Left lung (tissue), 10 donors: ENCODE measurements around the gene NLRC5. TPM values are rescaled to one million over a fixed set of nuclear protein-coding genes. Genes with fewer than 3 reads are reported as not detected.

Experiments used
- ATAC-seq: fragments of 200-7000 bp; cut with Tn5 transposase; one replicate; pipeline ENCODE4 v1.9.1; 2020; ENCODE audit warnings: moderate library complexity
- DNase-seq, 4 donors: peaks; one replicate each; pipeline ENCODE4 v3.0.0-alpha.2; 2013 to 2020
- H3K27ac ChIP-seq, 2 donors: fragments of 200-600 bp; sonication (generic) in 1 of 2; one replicate each; pipeline versions ENCODE4 v1.5.0 to v1.8.0; 2020 to 2021
- H3K27me3 ChIP-seq, 2 donors: fragments of 200-600 bp; sonication (generic) in 1 of 2; one replicate each; pipeline versions ENCODE4 v1.5.0 to v1.8.0; 2020 to 2021
- H3K36me3 ChIP-seq, 2 donors: fragments of 200-600 bp; sonication (generic) in 1 of 2; one replicate each; pipeline versions ENCODE4 v1.5.0 to v1.8.0; 2020 to 2021
- H3K4me1 ChIP-seq, 2 donors: fragments of 200-600 bp; one replicate each; pipeline ENCODE4 v1.8.0; 2021
- H3K4me3 ChIP-seq, 2 donors: fragments of 200-600 bp; sonication (generic) in 1 of 2; one replicate each; pipeline versions ENCODE4 v1.5.0 to v1.8.0; 2020 to 2021; ENCODE audit warnings: mild to moderate bottlenecking in 1 of 2
- H3K9me3 ChIP-seq, 2 donors: fragments of 200-600 bp; sonication (generic) in 1 of 2; one replicate each; pipeline versions ENCODE4 v1.5.0 to v1.8.0; 2020 to 2021
- intact Hi-C, 2 donors: fragments of 100-400 bp; cut with DNase I; formaldehyde crosslinking; loops; one replicate each; pipeline versions ENCODE4 v1.11.2 to v1.14.2; 2022
- polyA plus RNA-seq, 6 donors: library from polyadenylated mRNA; unstranded; fragments of 120-200 nt; gene quantifications; one replicate each; pipeline ENCODE4 v1.2.1, GENCODE V29; 2013; ENCODE audit not compliant: insufficient read length in 6 of 6
- total RNA-seq, 2 donors: library from RNA; stranded (reverse); fragmentation: NEBNext Ultra II Directional; extraction: Animal tissue kit (Norgen Biotek cat#: 25700); gene quantifications; one replicate each; pipeline ENCODE4 v1.2.1, GENCODE V29; 2021
- TF ChIP-seq, protein P1 (sequence below), 2 donors: fragments of 200-600 bp; sonication (generic) in 1 of 2; IDR thresholded peaks; one replicate each; pipeline versions ENCODE4 v1.5.0 to v1.8.0; 2021; ENCODE audit warnings: antibody characterized with exemption in 2 of 2
- donor health status: DM: no; HTN: yes; CAD: no.
- donor health status: DM: no; HTN: no; CAD: no.

The NLRC5 gene
- total and polyA plus RNA-seq, 8 donors, result 9.8 to 93.3 (median 12.9) TPM

DNA sequence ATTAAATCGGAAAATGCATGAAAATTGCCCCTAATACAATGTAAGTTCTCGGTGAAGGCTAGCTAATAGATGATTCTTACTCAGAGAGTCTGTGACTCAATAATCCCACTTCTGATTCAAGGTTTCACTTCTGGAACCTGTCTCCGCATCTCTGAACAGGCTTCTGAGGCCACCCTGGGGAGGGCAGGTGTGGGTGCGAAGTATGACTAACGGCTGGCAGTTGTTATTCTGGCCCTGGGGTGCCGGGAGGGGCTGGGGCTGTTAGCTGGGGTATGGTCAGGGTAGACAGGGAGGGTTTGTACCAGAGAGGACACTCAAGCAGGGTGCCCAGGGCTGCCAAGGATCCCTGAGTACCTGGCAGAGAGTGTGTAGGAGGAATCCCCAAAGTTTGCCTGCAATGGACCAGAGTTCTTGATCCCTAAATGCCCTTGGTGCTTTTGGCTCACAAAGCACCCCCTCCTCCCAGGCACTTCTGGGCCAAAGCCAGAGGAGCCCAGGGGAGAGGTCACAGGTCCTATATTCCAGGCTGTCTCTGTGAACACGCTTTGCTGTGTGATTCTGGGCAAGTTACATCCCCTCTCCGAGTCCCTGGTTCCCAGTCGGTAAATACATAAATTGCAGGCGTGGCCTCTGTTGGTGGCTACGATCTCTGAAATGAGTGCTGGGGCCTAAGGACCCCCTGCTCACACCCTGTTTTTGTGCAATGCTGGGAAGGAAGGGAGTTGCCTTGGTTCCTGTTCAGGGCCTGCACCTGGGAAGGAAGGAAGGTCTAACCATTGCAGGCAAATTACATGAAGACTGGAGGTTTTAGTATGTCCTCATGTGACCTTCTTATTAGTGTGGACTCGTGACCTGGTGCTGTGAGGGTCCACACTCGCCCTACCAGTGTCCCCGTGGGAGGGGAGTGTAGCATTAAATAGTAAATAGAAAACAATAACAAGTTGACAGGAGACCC is 53.1 kb downstream of the NLRC5 start:
- DNase-seq (no peak), ATAC-seq (no peak)
- Histone ChIP-seq H3K27me3 (no peaks in the 10 kb centered on the region), H3K36me3 (peaks cover 0 to 83% of the 10 kb centered on the region in 2 donors), H3K4me3 (peak overlapping the region in 1 of 2 donors; percentile 9), H3K4me1 (peaks cover 11 to 81% of the 10 kb centered on the region in 2 donors), H3K27ac (peak overlapping the region in 1 of 2 donors; percentile 95), H3K9me3 (no peaks in the 10 kb centered on the region)
- intact Hi-C loops, result no loop called here
- TF ChIP-seq, protein P1, sequence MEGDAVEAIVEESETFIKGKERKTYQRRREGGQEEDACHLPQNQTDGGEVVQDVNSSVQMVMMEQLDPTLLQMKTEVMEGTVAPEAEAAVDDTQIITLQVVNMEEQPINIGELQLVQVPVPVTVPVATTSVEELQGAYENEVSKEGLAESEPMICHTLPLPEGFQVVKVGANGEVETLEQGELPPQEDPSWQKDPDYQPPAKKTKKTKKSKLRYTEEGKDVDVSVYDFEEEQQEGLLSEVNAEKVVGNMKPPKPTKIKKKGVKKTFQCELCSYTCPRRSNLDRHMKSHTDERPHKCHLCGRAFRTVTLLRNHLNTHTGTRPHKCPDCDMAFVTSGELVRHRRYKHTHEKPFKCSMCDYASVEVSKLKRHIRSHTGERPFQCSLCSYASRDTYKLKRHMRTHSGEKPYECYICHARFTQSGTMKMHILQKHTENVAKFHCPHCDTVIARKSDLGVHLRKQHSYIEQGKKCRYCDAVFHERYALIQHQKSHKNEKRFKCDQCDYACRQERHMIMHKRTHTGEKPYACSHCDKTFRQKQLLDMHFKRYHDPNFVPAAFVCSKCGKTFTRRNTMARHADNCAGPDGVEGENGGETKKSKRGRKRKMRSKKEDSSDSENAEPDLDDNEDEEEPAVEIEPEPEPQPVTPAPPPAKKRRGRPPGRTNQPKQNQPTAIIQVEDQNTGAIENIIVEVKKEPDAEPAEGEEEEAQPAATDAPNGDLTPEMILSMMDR (IDR thresholded peaks at IDR 0.05), result no peak

- TF ChIP-seq, protein P1 (IDR thresholded peaks at IDR 0.05), result no peak
- H3K9me3 ChIP-seq, result no peaks in the 10 kb centered on the region
- no peak for ATAC-seq
- no peaks in the 10 kb centered on the region for H3K27me3 ChIP-seq
- no peak for DNase-seq
- peaks cover 11 to 73% of the 10 kb centered on the region in 2 donors for H3K4me1 ChIP-seq
- H3K36me3 ChIP-seq, result peaks cover 0 to 86% of the 10 kb centered on the region in 2 donors
- H3K4me3 ChIP-seq, result no peak overlapping the region
- intact Hi-C loops, result no loop called here
- H3K27ac ChIP-seq, result peak overlapping the region in 1 of 2 donors; percentile 95
These were observed 53.9 kb downstream of the NLRC5 start for GRCh38 chr16:57043248-57043647.

- Histone ChIP-seq H3K9me3 (no peaks in the 10 kb centered on the region), H3K27me3 (no peaks in the 10 kb centered on the region), H3K27ac (no peak overlapping the region), H3K4me3 (no peak overlapping the region), H3K4me1 (peaks cover 5 to 54% of the 10 kb centered on the region in 2 donors), H3K36me3 (peaks cover 0 to 96% of the 10 kb centered on the region in 2 donors)
- intact Hi-C loops, result no loop called here
- DNase-seq (no peak), ATAC-seq (no peak)
- TF ChIP-seq, protein P1 (IDR thresholded peaks at IDR 0.05), result no peak
These were observed 55.8 kb downstream of the NLRC5 start for GRCh38 chr16:57044931-57045693.

DNA sequence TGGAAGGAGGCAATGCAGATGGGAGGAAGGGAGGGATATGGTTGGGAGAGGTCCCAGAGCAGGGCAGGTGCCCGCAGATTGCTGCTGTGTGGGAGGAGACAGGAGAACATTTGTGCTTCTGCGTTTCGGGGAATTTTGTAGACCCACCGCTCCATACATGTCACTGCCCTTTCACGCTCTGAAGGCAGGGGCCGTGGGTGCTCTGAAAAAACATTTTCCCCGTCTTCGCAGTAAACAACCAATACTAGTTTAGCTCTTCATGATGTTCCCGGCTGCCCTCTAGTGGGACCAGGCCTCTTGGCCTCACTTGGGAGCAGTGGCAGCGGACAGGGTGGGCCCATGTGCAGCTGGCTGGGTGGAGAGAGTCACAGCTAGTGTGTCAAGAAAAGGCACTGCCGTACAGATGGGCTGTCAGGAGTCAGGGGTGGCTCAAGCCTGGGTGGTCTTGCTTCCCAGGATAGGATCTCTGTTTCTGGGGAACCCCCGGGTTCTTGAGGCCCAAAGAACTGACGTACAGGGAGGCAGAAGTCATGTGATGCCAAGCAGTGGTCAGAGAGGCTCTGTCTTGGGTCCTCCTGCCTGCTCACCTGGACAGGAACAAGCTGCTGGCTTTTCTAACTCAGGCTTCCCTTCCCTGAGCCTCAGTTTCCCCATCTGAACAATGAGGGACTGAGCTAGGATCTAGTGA is 56.5 kb downstream of the NLRC5 start:
- ATAC-seq, result peak; percentile 63
- intact Hi-C loops, result no loop called here
- peak in 2 of 4 donors; percentile 58 to 79 for DNase-seq
- no peak overlapping the region for H3K27ac ChIP-seq
- H3K9me3 ChIP-seq, result no peaks in the 10 kb centered on the region
- TF ChIP-seq, protein P1 (IDR thresholded peaks at IDR 0.05), result peak; percentile 14 to 35
- H3K36me3 ChIP-seq, result peaks cover 0 to 96% of the 10 kb centered on the region in 2 donors
- no peak overlapping the region for H3K4me3 ChIP-seq
- peaks cover 0 to 47% of the 10 kb centered on the region in 2 donors for H3K4me1 ChIP-seq
- H3K27me3 ChIP-seq, result no peaks in the 10 kb centered on the region
